Omental fat pad (tissue), 4 donors: ENCODE data around the gene PDZK1IP1. TPM values are rescaled to one million over a fixed set of nuclear protein-coding genes. Genes with fewer than 3 reads are reported as not detected.

Source experiments
- ATAC-seq: fragments of 150-250 bp; one replicate; pipeline ENCODE4 v1.9.1; 2016; ENCODE audit warnings: mild to moderate bottlenecking, moderate library complexity; ENCODE audit not compliant: low FRiP score
- DNase-seq: peaks from one replicate; pipeline ENCODE4 v3.0.0-alpha.2; 2019; ENCODE audit warnings: low spot score
- total RNA-seq, 4 donors: library from RNA; depleted of rRNA; stranded (reverse); fragments of >200 nt; gene quantifications; one replicate each; pipeline ENCODE4 v1.1.0, GENCODE V29; 2016
- TF ChIP-seq, protein P1 (sequence below), 3 donors: fragments of 450-650 bp; IDR thresholded peaks; one replicate each; pipeline ENCODE4 v1.5.1; 2016 to 2017; ENCODE audit warnings: antibody characterized with exemption in 3 of 3, mild to moderate bottlenecking in 3 of 3, moderate library complexity in 2 of 3

Gene PDZK1IP1
- total RNA-seq, 4 donors from 2014 or later = 2.8 to 131 (median 25.3) TPM

- no peak for ATAC-seq
- TF ChIP-seq, protein P1, sequence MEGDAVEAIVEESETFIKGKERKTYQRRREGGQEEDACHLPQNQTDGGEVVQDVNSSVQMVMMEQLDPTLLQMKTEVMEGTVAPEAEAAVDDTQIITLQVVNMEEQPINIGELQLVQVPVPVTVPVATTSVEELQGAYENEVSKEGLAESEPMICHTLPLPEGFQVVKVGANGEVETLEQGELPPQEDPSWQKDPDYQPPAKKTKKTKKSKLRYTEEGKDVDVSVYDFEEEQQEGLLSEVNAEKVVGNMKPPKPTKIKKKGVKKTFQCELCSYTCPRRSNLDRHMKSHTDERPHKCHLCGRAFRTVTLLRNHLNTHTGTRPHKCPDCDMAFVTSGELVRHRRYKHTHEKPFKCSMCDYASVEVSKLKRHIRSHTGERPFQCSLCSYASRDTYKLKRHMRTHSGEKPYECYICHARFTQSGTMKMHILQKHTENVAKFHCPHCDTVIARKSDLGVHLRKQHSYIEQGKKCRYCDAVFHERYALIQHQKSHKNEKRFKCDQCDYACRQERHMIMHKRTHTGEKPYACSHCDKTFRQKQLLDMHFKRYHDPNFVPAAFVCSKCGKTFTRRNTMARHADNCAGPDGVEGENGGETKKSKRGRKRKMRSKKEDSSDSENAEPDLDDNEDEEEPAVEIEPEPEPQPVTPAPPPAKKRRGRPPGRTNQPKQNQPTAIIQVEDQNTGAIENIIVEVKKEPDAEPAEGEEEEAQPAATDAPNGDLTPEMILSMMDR (IDR thresholded peaks at IDR 0.05) = no peak
- DNase-seq = no peak
These were observed 748 bp downstream of the PDZK1IP1 start for GRCh38 chr1:47188791-47189785.

GRCh38 chr1:47187926-47188250, 1.9 kb downstream of the PDZK1IP1 start:
- DNase-seq = no peak
- TF ChIP-seq, protein P1 (IDR thresholded peaks at IDR 0.05) = no peak
- ATAC-seq = no peak

GRCh38 chr1:47187231-47187925, 2.5 kb downstream of the PDZK1IP1 start:
- ATAC-seq (no peak), DNase-seq (no peak)
- TF ChIP-seq, protein P1 (IDR thresholded peaks at IDR 0.05) = no peak

- ATAC-seq (no peak), DNase-seq (no peak)
- TF ChIP-seq, protein P1 (IDR thresholded peaks at IDR 0.05) = no peak
These were observed 3.3 kb downstream of the PDZK1IP1 start for GRCh38 chr1:47186267-47187185.

- TF ChIP-seq, protein P1 (IDR thresholded peaks at IDR 0.05) = no peak
- no peak for DNase-seq
These were observed 4.8 kb downstream of the PDZK1IP1 start for GRCh38 chr1:47184822-47185677.

More at GRCh38 chr1:47184822-47185677, 4.8 kb downstream of the PDZK1IP1 start:
- ATAC-seq = no peak
